AG10803 (cell line): ENCODE measurements around the gene UMAD1.
A peak's percentile ranks its signal among the peaks of the same experiment; 100 is the strongest.
"Not testable (repeated sequence)": the region's sequence is repeated elsewhere in the genome, so short reads cannot be mapped to it uniquely, and the experiment has no call there.

ENCODE experiments used
- DNase-seq: peaks from one replicate; pipeline ENCODE4 v3.0.0; 2010; ENCODE audit warnings: low read depth
- H3K4me3 ChIP-seq: 2 replicates; pipeline ENCODE4 v1.5.1; 2011; ENCODE audit warnings: mild to moderate bottlenecking, low read length, control low read depth
- CTCF ChIP-seq: conservative IDR thresholded peaks from 2 replicates; pipeline ENCODE4 v1.5.1; 2011; ENCODE audit warnings: mild to moderate bottlenecking, low read length, control low read depth, inconsistent platforms

UMAD1 gene

GRCh38 chr7:7675686-7676085 lies 35.1 kb downstream of the UMAD1 start:
- no peak for DNase-seq
- TF ChIP-seq CTCF = no peak
- no peak overlapping the region for H3K4me3 ChIP-seq

GRCh38 chr7:7679640-7680039 lies 39.1 kb downstream of the UMAD1 start:
- H3K4me3 ChIP-seq, DNase-seq: not testable (repeated sequence)

GRCh38 chr7:7681191-7681935 lies 40.8 kb downstream of the UMAD1 start:
- TF ChIP-seq CTCF = peak; percentile 70
- no peak overlapping the region for H3K4me3 ChIP-seq
- DNase-seq = peak; percentile 61

- H3K4me3 ChIP-seq = no peak overlapping the region
- DNase-seq = no peak
- no peak for TF ChIP-seq CTCF
Measured at GRCh38 chr7:7681936-7682329, 41.4 kb downstream of the UMAD1 start.

- DNase-seq = no peak
- no peak overlapping the region for H3K4me3 ChIP-seq
- TF ChIP-seq CTCF = no peak
Measured at GRCh38 chr7:7682861-7683260, 42.3 kb downstream of the UMAD1 start.

GRCh38 chr7:7686811-7687508 lies 46.4 kb downstream of the UMAD1 start:
- no peak for TF ChIP-seq CTCF
- no peak for DNase-seq

GRCh38 chr7:7687800-7688199 lies 47.2 kb downstream of the UMAD1 start:
- no peak overlapping the region for H3K4me3 ChIP-seq
- no peak for TF ChIP-seq CTCF
- no peak for DNase-seq

More at GRCh38 chr7:7686811-7687508, 46.4 kb downstream of the UMAD1 start:
- no peak overlapping the region for H3K4me3 ChIP-seq
